MV-4-11 (cell line): Measurements from ENCODE around the gene DOCK10.
A peak's percentile ranks its signal among the peaks of the same experiment; 100 is the strongest.
"Not testable (repeated sequence)": the region's sequence is repeated elsewhere in the genome, so short reads cannot be mapped to it uniquely, and the experiment has no call there.

ENCODE experiments used
- DNase-seq: peaks from one replicate; lab custom pipeline; 2025; lab: John Stamatoyannopoulos, UW

The DOCK10 gene

DNA sequence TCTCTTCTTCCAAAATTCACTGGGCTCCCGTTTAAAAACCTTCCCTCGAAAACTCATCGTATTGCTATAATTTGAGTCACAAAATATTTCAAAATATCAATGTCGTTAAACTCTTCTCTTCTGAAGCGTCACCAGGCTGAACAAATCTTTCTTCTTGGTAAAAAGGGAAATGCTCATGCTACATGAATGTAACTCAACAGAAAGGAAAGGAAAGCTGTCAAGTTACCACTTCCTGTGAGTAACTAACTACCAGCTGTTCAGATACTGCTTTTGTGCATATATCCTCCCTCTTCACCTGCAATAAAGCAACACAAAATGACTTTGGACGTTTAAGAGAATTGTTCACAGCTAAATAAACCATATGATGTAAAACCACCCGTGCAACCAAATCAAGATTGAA, 95.4 kb downstream of the DOCK10 start:
- peak; percentile 94 for DNase-seq

DNA sequence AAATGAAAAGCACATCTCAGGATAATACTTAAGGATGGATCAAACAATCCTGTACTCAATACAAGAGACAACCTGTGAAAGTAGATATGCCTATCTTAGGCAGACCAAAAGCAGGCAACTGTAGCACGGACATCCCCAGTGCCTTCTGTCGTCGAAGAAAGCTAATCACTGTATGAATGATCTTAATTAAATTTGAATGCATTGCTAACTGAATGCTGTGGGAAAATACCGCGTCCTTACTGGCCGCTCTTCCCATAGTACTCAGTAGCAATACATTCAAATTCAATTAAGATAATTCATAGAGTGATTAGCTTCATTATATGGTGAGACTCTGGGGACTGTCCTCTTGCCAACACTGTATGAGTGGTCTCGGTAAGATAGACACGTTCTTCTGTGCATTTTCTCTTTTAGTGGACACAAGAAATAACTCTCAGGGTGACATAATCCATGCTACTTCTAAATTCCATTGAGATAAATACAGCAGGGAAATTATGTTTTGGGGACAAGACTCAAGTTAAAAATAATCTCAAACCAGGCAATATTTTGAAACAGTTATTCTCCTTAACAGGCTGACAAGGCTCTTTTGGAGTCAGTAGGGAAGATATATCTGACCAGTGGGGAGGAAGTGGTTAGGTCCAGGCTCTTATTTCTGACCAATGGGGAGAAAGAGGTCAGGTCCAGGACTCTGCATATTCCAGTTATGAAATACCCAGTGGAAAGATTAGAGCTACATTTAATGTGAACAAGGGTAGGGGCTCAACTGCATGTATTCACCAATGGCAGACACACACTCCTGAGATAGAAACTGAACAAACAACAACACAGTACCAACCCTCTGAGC, 97.3 kb downstream of the DOCK10 start:
- DNase-seq = peak; percentile 88

DNA sequence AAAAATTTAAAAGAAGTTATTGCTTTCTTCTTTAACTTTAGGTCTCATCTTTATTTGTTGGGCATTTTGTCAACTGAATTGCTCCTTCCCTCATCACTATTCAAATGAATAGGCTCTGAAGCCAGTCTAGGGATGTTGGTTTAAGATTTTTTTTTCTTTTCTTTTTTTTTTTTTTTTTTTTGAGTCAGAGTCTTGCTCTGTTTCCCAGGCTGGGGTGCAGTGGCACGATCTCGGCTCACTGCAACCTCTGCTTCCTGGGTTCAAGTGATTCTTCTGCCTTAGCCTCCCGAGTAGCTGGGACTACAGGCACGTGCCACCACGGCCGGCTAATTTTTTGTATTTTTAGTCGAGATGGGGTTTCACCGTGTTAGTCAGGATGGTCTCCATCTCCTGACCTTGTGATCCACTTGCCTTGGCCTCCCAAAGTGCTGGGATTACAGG, 98.6 kb downstream of the DOCK10 start:
- not testable (repeated sequence) for DNase-seq

GRCh38 chr2:224941960-224942359, 100.3 kb downstream of the DOCK10 start:
- no peak for DNase-seq

DNA sequence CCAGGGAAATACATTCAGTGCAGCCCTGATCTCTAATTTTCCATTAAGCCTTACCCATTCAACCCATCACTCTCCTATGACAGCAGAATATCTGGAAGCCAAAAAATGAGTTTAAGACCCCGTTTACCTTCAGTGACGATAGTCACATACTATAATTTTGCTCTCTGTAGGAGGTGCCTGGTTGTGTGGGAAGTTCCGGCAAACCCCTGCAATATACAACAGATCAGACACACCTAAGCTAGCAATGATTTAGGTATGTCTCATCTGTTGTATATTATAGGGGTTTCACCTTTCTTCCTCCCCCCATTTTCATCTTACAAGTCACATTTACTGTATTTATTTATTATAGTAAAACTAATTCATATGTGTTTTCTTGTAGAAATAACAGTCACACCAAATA, 101.7 kb downstream of the DOCK10 start:
- no peak for DNase-seq

DNA sequence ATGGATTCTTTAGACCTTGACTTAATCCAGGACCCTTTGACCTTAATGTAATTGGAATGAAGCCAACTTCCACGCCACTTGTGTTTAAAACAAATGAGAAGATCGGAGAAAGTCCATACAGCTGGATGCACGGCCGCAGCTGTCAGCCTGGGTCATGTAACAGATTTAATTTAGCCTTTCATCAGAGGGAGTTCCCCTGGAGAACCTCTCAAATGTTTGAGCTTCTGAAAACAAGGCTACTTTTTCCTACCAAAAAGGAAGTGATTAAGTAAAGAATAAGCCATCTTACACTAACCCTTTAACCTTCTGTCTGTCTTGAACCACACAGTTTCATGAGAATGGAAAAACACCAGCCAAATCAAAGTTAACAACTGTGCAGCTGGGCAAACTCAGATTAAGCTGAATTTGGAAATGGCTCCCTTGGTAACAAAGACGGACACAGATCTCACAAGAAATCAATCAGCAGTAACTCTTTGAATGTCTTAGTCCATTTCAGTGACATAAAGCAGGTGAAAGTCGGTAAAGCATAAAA, 103.6 kb downstream of the DOCK10 start:
- peak; percentile 74 for DNase-seq

DNA sequence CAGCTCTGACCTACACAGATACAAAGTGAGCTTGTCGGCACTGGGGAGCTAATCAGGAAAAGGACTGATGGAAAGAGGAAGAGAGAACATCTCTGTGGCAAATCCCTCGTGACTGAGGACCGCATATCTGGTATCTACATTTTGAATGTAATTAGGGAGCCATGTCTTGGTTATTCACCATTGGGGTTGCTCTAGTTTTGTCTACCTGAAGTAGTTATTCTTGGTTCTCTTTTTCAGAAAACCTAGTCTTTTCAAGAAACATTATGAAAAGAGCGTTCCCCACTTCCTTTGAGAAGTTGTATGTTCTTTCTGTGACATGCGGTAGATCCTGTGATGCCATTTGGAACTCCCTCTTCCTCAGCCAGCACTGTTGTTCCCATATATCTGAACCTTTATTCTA, 104.4 kb downstream of the DOCK10 start:
- DNase-seq = peak; percentile 80

- DNase-seq = no peak
Observed at GRCh38 chr2:224934526-224935188, 107.6 kb downstream of the DOCK10 start.

DNA sequence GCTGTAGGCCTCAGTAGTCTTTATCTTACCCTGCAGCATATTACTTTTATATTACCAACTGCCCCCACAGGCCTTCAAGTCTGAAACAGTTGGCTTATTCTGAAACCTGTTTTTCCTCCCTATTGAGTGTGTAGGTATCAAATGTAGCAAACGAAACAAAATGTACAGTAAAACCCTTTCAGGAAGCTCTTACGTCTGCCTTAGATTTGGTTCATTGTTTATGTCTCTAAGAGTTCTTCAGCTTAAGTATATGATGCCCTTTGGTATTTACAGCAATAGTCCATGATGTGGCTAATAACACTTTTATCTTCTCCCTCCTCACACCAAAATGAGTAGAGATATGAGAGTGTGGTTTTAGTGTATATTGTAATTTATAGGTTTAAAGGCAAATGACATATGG, 108.8 kb downstream of the DOCK10 start:
- no peak for DNase-seq

DNA sequence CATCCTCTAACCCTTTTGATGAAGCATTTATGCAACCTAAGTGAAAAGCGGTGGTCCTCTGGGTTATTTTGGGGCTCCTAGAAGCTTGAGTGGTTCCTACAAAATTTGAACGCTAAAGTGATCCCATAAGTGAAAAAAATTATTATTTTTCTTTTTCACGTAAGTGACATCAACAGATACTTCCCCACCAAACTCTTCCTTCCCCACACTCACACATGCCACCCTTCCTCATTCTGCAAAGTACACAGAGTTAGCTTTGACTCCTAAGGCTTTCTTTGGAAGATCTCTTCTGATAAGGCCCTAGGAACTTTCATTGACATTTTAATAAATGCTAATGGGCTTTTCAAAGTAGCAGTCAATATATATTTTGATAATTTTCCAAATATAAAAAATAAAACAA, 109.7 kb downstream of the DOCK10 start:
- DNase-seq = peak; percentile 28

DNA sequence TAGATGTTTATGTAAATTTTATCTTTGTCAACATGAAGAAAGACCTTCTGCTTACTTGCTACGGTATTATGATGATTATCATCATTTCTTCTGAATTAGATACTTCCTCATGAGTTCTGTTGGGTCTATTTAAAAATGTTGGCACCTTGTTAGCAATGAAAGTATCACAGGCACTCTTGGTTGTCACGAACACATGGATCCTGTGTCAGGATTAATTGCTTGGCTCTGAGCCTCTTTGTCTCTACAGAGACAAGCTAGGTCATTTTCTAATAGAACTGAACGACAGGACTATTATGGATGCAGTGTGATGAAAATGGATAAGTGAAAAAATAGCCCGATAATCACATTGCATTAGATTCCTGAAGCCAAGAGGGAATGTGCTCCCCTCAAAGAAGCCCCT, 110.3 kb downstream of the DOCK10 start:
- no peak for DNase-seq

- no peak for DNase-seq
Observed at GRCh38 chr2:224930990-224931389, 111.3 kb downstream of the DOCK10 start.

GRCh38 chr2:224930124-224930523, 112.1 kb downstream of the DOCK10 start:
- DNase-seq = peak; percentile 89

- DNase-seq = no peak
Observed at GRCh38 chr2:224929512-224929911, 112.8 kb downstream of the DOCK10 start.

- DNase-seq = peak; percentile 55
Observed at GRCh38 chr2:224927646-224928173, 114.6 kb downstream of the DOCK10 start.

DNA sequence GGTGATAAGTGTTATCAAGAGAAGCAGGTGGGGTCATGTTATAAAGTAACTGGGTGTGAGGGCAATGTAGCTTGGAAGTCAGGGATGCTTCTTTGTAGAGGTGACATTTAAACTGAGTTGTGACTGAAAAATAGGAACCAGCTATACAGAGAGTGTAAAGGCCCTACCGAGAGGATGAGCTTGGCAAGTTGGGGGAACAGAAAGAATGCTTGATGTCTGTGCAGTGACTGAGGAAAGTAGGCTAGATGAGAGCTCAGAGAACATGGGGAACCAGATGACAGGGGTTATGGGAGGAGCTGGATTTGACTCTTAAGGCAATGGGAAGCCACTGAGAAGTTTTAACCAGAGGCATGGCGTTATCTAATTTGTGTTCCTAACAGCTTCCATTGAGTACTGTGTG, 115.3 kb downstream of the DOCK10 start:
- DNase-seq = peak; percentile 55

GRCh38 chr2:224925810-224926100, 116.5 kb downstream of the DOCK10 start:
- no peak for DNase-seq

DNA sequence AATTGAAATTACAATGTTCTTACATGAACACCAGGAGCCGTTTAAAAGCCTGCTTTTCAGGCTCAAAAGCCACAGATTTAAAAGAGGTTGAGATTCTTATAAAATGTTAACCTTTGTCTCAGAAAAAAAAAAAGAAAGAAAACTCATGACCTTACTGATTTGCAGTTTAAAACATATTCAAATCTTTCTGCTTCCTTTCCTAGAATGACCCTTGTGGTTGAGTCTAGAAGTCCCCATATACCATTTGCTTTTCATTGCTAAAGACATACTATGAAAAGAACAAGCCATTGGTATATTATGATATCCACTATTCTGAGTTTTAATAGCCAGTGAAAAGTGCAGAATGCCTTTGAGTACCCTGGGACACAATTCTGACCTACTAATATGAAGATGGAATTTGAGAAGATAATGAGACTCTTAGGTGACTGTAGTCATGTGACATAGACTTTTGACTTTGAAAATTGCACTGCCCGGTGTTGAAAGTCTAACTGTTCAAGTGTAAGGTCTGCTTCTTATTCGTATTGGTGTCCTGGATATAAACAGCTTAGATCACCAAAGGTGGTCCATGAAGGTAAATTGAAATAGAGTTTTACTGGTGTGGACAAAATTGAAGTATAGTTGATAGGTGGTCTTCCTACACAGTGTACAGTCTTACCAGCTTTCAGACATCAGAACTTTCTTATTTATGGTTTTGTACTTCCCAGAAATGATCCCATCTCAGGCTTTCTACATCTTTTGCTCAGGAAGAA, 117.0 kb downstream of the DOCK10 start:
- no peak for DNase-seq

DNA sequence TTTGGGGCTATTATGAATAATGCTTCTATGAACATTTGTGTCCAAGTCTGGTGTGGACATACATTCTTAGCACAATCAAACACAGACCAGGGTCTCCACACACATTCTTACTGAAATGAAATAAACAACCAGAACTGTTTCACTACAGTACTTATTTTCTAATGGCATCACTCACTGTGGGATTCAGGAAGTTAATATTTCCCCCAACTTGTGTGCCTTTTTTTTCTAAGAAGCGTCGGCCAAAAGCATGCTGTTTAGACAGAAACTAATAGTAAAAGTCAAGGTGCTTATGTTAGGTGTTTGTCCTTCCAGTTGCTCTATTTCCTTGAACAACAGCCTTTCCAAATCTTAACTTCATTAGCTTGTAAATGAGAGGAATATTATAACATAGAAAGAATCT, 117.6 kb downstream of the DOCK10 start:
- DNase-seq = no peak

DNA sequence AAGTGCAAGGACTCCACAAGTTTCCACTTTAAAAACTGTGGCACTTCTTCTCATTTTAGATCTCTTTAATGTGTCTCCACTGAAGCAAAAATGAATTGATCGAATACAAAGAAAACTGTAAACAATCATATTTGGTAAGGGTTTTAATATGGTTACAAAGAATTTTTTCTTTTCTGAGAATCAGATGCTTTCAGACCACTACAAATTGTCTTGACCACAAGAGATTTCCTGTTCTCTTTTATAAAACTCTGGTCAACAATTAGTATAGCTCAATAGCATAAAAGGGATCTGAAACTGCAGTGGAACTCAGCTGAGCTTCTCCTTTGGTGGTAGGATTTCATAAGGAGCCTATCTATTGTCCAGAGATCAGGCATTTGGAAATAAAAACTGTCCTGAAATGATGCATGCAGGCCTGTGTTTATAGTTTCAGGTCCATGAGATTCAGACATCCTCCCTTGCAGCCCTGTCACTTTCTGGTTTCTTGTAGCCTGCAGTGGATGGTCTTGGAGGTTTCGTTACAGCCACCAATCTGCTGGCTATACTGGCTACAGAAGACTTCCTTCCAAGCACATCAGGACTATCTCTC, 120.0 kb downstream of the DOCK10 start:
- peak; percentile 99 for DNase-seq

DNA sequence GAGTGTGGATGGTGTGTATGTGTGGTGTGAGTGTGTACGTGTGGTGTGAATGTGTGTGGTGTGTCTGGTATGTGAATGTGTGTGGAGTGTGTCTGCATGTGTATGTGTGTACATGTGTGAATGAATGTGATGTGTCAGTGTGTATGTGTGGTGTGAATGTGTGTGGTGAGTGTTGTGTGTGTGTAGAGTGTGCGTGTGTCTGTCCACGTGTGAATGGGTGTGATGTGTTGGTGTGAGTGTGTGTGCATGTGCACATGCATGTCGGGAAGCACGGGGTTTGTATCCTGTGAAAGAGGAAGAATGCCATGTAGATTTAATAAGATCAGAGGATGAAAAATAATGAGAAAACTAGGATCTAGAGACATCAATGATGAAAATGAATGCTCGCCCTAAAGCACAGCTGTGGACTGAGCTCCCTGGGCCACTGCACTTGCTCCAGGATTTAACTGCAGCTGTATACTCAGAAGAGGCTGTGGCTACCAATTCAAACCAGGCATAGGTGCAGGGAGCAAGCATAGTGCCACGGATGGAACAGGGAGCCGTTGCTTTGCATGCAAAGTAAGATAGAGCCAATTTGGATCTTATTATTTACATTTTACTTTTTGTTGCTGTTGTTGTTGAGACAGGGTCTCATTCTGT, 122.7 kb downstream of the DOCK10 start:
- DNase-seq = no peak
